K562 (cell line): ENCODE results near the gene PPP1R12B. TPM values are rescaled to one million over a fixed set of nuclear protein-coding genes. Genes with fewer than 3 reads are reported as not detected.
"Not testable (repeated sequence)": the region's sequence is repeated elsewhere in the genome, so short reads cannot be mapped to it uniquely, and the experiment has no call there.

Experiments
- ARID1B ChIP-seq: fragments of 450-650 bp; IDR thresholded peaks from 2 replicates; pipeline ENCODE4 v1.6.1; 2016; ENCODE audit warnings: antibody characterized with exemption, mild to moderate bottlenecking, inconsistent platforms
- ATF7 ChIP-seq: fragments of 450-650 bp; IDR thresholded peaks from 2 replicates; pipeline ENCODE4 v1.7.1; 2014; ENCODE audit warnings: mild to moderate bottlenecking, moderate library complexity
- CC2D1A ChIP-seq: fragments of 450-650 bp; IDR thresholded peaks from 2 replicates; pipeline ENCODE4 v1.6.1; 2017; ENCODE audit warnings: mild to moderate bottlenecking
- CTBP1 ChIP-seq: fragments of 450-650 bp; IDR thresholded peaks from 2 replicates; pipeline ENCODE4 v1.6.1; 2016; ENCODE audit warnings: borderline replicate concordance
- DACH1 ChIP-seq: fragments of 450-650 bp; IDR thresholded peaks from 2 replicates; pipeline ENCODE4 v1.6.1; 2018; ENCODE audit not compliant: partially characterized antibody
- EHMT2 ChIP-seq: fragments of 450-650 bp; IDR thresholded peaks from 2 replicates; pipeline ENCODE4 v1.6.1; 2018; ENCODE audit warnings: antibody characterized with exemption
- EP300 ChIP-seq: IDR thresholded peaks from 2 replicates; pipeline ENCODE4 v1.6.1; 2012; ENCODE audit warnings: low read length, improper control_type of control experiment
- EP400 ChIP-seq: fragments of 450-650 bp; IDR thresholded peaks from 2 replicates; pipeline ENCODE4 v1.6.1; 2017; ENCODE audit warnings: antibody characterized with exemption, mild to moderate bottlenecking, moderate library complexity
- FOXK2 ChIP-seq, 2 experiments: fragments of 450-650 bp; IDR thresholded peaks in 1 of 2; conservative IDR thresholded peaks in 1 of 2; 2 replicates each; pipeline ENCODE4 v1.6.1; 2016; ENCODE audit warnings: low read depth in 2 of 2, mild to moderate bottlenecking in 1 of 2
- HDAC1 ChIP-seq, 2 experiments: fragments of 450-650 bp; IDR thresholded peaks; 2 replicates each; pipeline ENCODE4 v1.6.1; 2016 to 2017; ENCODE audit warnings: inconsistent platforms in 1 of 2, mild to moderate bottlenecking in 1 of 2, moderate library complexity in 1 of 2
- JUN ChIP-seq, 2 experiments: sonication (generic) in 1 of 2; formaldehyde crosslinking in 1 of 2; IDR thresholded peaks; 2 replicates each; pipeline versions ENCODE4 v1.6.1 to v1.8.0; 2012 to 2022; ENCODE audit warnings: borderline replicate concordance in 2 of 2, mild to moderate bottlenecking in 2 of 2, improper control_type of control experiment in 1 of 2, low read depth in 1 of 2, low read length in 1 of 2, missing genetic modification reagents in 1 of 2
- L3MBTL2 ChIP-seq: fragments of 450-650 bp; IDR thresholded peaks from 2 replicates; pipeline ENCODE4 v1.6.1; 2016; ENCODE audit warnings: mild to moderate bottlenecking, moderate library complexity
- MAFF ChIP-seq: IDR thresholded peaks from 2 replicates; pipeline ENCODE4 v1.6.1; 2012; ENCODE audit warnings: low read length, improper control_type of control experiment
- MAFK ChIP-seq: IDR thresholded peaks from 2 replicates; pipeline ENCODE4 v1.6.1; 2011; ENCODE audit warnings: low read length, improper control_type of control experiment
- MTA1 ChIP-seq: fragments of 450-650 bp; IDR thresholded peaks from 2 replicates; pipeline ENCODE4 v1.6.1; 2017; ENCODE audit warnings: borderline replicate concordance
- MYBL2 ChIP-seq, 2 experiments: fragments of 450-650 bp in 1 of 2; sonication (generic) in 1 of 2; formaldehyde crosslinking in 1 of 2; IDR thresholded peaks; 2 replicates each; pipeline versions ENCODE4 v1.6.1 to v1.8.1; 2017 to 2022; ENCODE audit warnings: borderline replicate concordance in 1 of 2, inconsistent platforms in 1 of 2, low read depth in 1 of 2, mild to moderate bottlenecking in 1 of 2, missing genetic modification reagents in 1 of 2, moderate library complexity in 1 of 2
- NBN ChIP-seq: fragments of 450-650 bp; IDR thresholded peaks from 2 replicates; pipeline ENCODE4 v1.6.1; 2016; ENCODE audit warnings: low read depth, mild to moderate bottlenecking
- NFE2 ChIP-seq: IDR thresholded peaks from 2 replicates; pipeline ENCODE4 v1.6.1; 2014; ENCODE audit warnings: antibody characterized with exemption, low read depth
- SMARCA4 ChIP-seq: fragments of 450-650 bp; IDR thresholded peaks from 2 replicates; pipeline ENCODE4 v1.6.1; 2016
- SMARCE1 ChIP-seq: fragments of 450-650 bp; IDR thresholded peaks from 2 replicates; pipeline ENCODE4 v1.7.1; 2016; ENCODE audit warnings: mild to moderate bottlenecking
- TAF9B ChIP-seq: fragments of 450-650 bp; IDR thresholded peaks from 2 replicates; pipeline ENCODE4 v1.6.1; 2018; ENCODE audit warnings: mild to moderate bottlenecking; ENCODE audit not compliant: partially characterized antibody
- TOE1 ChIP-seq, 2 experiments: fragments of 450-650 bp in 1 of 2; sonication (generic) in 1 of 2; formaldehyde crosslinking in 1 of 2; IDR thresholded peaks; 2 replicates each; pipeline versions ENCODE4 v1.7.1 to v1.8.0; 2016 to 2022; ENCODE audit warnings: borderline replicate concordance in 2 of 2, mild to moderate bottlenecking in 2 of 2, antibody characterized with exemption in 1 of 2, inconsistent platforms in 1 of 2, low read depth in 1 of 2, missing genetic modification reagents in 1 of 2, moderate library complexity in 1 of 2
- ZEB2 ChIP-seq: fragments of 450-650 bp; IDR thresholded peaks from 2 replicates; pipeline ENCODE4 v1.6.1; 2016
- ZNF316 ChIP-seq: fragments of 450-650 bp; IDR thresholded peaks from 2 replicates; pipeline ENCODE4 v1.6.1; 2016
- polyA plus RNA-seq, 8 experiments: library from polyadenylated mRNA; depleted of rRNA in 4 of 8; stranded (reverse) in 5 of 8; unstranded in 3 of 8; fragments of >200 nt; fragmentation: Nextera tagmentation in 2 of 8; fragmentation: Illumina TruSeq in 1 of 8; extraction: Ambion mirVana in 2 of 8; extraction: Trizol in 1 of 8; gene quantifications; 2 replicates each; pipeline versions ENCODE4 v1.2.1 to v1.2.3, GENCODE V29; 2011 to 2014; ENCODE audit warnings: inconsistent platforms in 1 of 8, missing spikeins in 1 of 8
- total RNA-seq, 7 experiments: library from RNA; depleted of rRNA in 6 of 7; stranded (reverse); fragments of >200 nt in 6 of 7; fragmentation: Illumina TruSeq in 2 of 7; extraction: Trizol in 2 of 7; gene quantifications; 2 replicates each; pipeline versions ENCODE4 v1.2.1 to v1.2.3, GENCODE V29; 2011 to 2021; ENCODE audit warnings: low replicate concordance in 1 of 7
- TF ChIP-seq, protein P1 (sequence below): fragments of 450-650 bp; IDR thresholded peaks from 2 replicates; pipeline ENCODE4 v1.6.1; 2016
- TF ChIP-seq, protein P2 (sequence below): fragments of 450-650 bp; IDR thresholded peaks from 2 replicates; pipeline ENCODE4 v1.6.1; 2017; ENCODE audit warnings: antibody characterized with exemption, mild to moderate bottlenecking

PPP1R12B gene
- total and polyA plus RNA-seq, 9 of the 15 experiments (the other 6 are each of a cell fraction or from before 2014, with no cell fraction given) = 0.73 to 16.9 (median 13.6) TPM

DNA sequence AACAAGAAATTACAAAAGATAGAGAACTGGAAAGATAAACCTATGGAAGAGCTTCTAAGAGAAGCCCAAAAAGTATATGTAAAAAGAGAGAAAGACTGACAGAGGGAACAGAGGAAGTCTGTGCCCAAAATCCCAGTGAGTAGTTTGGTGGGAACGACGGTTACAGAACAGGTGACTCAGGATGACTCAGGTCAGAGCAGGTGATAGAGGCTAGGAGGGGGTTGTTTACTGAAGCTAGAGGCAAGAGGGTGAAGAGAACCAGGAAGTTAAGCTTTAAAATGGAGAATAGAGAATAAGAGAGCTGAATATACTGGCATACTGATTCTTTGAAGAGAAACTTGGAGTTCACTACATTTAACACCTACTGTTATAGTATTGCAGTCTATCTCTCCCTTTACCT lies 134.9 kb downstream of the PPP1R12B start (continued):
- TF ChIP-seq, protein P1, sequence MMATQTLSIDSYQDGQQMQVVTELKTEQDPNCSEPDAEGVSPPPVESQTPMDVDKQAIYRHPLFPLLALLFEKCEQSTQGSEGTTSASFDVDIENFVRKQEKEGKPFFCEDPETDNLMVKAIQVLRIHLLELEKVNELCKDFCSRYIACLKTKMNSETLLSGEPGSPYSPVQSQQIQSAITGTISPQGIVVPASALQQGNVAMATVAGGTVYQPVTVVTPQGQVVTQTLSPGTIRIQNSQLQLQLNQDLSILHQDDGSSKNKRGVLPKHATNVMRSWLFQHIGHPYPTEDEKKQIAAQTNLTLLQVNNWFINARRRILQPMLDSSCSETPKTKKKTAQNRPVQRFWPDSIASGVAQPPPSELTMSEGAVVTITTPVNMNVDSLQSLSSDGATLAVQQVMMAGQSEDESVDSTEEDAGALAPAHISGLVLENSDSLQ = peak; percentile 55; the same call in 1 of the 2 replicates
- peak; percentile 84 for TF ChIP-seq SMARCA4
- peak; percentile 86 for TF ChIP-seq NFE2
- peak in 1 of 2 experiments; percentile 41; a peak in 1 of 4 replicates for TF ChIP-seq HDAC1 (IDR thresholded peaks at IDR 0.05)
- peak; percentile 79 for TF ChIP-seq TOE1 (IDR thresholded peaks at IDR 0.05; ENCODE audit: borderline replicate concordance)
- TF ChIP-seq TOE1 (CRISPR knock-in tag; IDR thresholded peaks at IDR 0.05; ENCODE audit: borderline replicate concordance, low read depth); MYBL2 (CRISPR knock-in tag; IDR thresholded peaks at IDR 0.05; ENCODE audit: borderline replicate concordance); JUN (CRISPR knock-in tag; IDR thresholded peaks at IDR 0.05; ENCODE audit: borderline replicate concordance): not testable (repeated sequence)
- TF ChIP-seq DACH1 = peak; percentile 29
- TF ChIP-seq SMARCE1 = peak; percentile 75; the same call in 1 of the 2 replicates
- peak; percentile 66 for TF ChIP-seq TAF9B
- TF ChIP-seq ATF7 = peak; percentile 33; the same call in 1 of the 2 replicates
- peak; percentile 41; the same call in 1 of the 2 replicates for TF ChIP-seq MAFF
- peak; percentile 97 for TF ChIP-seq ZEB2
- peak; percentile 35; the same call in 1 of the 2 replicates for TF ChIP-seq MAFK
- peak; percentile 47; the same call in 1 of the 2 replicates for TF ChIP-seq MTA1
- TF ChIP-seq EP400 = peak; percentile 33; the same call in 1 of the 2 replicates
- TF ChIP-seq EP300 = peak; percentile 85
- peak; percentile 92 to 94 for TF ChIP-seq FOXK2 (conservative IDR thresholded peaks at IDR 0.05 in 1 of 2, IDR thresholded peaks at IDR 0.05 in 1 of 2; ENCODE audit: low read depth in 2 of 2)
- peak; percentile 70 for TF ChIP-seq CC2D1A
- TF ChIP-seq ARID1B = peak; percentile 74
- TF ChIP-seq, protein P2, sequence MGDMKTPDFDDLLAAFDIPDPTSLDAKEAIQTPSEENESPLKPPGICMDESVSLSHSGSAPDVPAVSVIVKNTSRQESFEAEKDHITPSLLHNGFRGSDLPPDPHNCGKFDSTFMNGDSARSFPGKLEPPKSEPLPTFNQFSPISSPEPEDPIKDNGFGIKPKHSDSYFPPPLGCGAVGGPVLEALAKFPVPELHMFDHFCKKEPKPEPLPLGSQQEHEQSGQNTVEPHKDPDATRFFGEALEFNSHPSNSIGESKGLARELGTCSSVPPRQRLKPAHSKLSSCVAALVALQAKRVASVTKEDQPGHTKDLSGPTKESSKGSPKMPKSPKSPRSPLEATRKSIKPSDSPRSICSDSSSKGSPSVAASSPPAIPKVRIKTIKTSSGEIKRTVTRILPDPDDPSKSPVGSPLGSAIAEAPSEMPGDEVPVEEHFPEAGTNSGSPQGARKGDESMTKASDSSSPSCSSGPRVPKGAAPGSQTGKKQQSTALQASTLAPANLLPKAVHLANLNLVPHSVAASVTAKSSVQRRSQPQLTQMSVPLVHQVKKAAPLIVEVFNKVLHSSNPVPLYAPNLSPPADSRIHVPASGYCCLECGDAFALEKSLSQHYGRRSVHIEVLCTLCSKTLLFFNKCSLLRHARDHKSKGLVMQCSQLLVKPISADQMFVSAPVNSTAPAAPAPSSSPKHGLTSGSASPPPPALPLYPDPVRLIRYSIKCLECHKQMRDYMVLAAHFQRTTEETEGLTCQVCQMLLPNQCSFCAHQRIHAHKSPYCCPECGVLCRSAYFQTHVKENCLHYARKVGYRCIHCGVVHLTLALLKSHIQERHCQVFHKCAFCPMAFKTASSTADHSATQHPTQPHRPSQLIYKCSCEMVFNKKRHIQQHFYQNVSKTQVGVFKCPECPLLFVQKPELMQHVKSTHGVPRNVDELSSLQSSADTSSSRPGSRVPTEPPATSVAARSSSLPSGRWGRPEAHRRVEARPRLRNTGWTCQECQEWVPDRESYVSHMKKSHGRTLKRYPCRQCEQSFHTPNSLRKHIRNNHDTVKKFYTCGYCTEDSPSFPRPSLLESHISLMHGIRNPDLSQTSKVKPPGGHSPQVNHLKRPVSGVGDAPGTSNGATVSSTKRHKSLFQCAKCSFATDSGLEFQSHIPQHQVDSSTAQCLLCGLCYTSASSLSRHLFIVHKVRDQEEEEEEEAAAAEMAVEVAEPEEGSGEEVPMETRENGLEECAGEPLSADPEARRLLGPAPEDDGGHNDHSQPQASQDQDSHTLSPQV = peak; percentile 73
- peak; percentile 50; the same call in 1 of the 2 replicates for TF ChIP-seq MYBL2 (IDR thresholded peaks at IDR 0.05; ENCODE audit: low read depth)
- 0 out of 2 replicates have a peak, but pooled peaks have one; percentile 27 for TF ChIP-seq EHMT2
- TF ChIP-seq ZNF316 = peak; percentile 75; the same call in 1 of the 2 replicates
- TF ChIP-seq CTBP1 = peak; percentile 76
- peak; percentile 50 for TF ChIP-seq L3MBTL2
- 0 out of 2 replicates have a peak, but pooled peaks have one; percentile 21 for TF ChIP-seq NBN
- peak; percentile 81 for TF ChIP-seq JUN (IDR thresholded peaks at IDR 0.05; ENCODE audit: borderline replicate concordance, low read depth, low read length)
